HEK293T (cell line): ENCODE data around the gene LRRC59.

Experiments
- CTCF ChIA-PET: fragments of 350-600 bp; formaldehyde crosslinking; extraction: SDS; loops from one replicate; lab custom pipeline; 2021; ENCODE audit warnings: antibody characterized with exemption, inconsistent platforms; lab: Yijun Ruan, JAX
- POLR2A ChIA-PET: fragments of 350-600 bp; formaldehyde crosslinking; extraction: SDS; loops from one replicate; lab custom pipeline; 2020; ENCODE audit warnings: antibody characterized with exemption, inconsistent platforms; lab: Yijun Ruan, JAX
- DNase-seq: peaks from one replicate; pipeline ENCODE4 v3.0.0; 2012; ENCODE audit warnings: mixed read lengths; ENCODE audit errors: extremely low spot score
- ARNT ChIP-seq: fragments of 450-650 bp; IDR thresholded peaks from 2 replicates; pipeline ENCODE4 v1.6.1; 2017; ENCODE audit warnings: mild to moderate bottlenecking
- BHLHE40 ChIP-seq: fragments of 450-650 bp; IDR thresholded peaks from 2 replicates; pipeline ENCODE4 v1.6.1; 2016; ENCODE audit warnings: mild to moderate bottlenecking, moderate library complexity, borderline replicate concordance
- CTBP1 ChIP-seq: fragments of 450-650 bp; IDR thresholded peaks from 2 replicates; pipeline ENCODE4 v1.6.1; 2016; ENCODE audit warnings: borderline replicate concordance
- ELF4 ChIP-seq: fragments of 450-650 bp; IDR thresholded peaks from 2 replicates; pipeline ENCODE4 v1.6.1; 2017; ENCODE audit warnings: antibody characterized with exemption
- FOXA1 ChIP-seq: fragments of 450-650 bp; IDR thresholded peaks from 2 replicates; pipeline ENCODE4 v1.6.1; 2016; ENCODE audit warnings: mild to moderate bottlenecking
- FOXK2 ChIP-seq: fragments of 450-650 bp; IDR thresholded peaks from 2 replicates; pipeline ENCODE4 v1.6.1; 2016; ENCODE audit warnings: mild to moderate bottlenecking
- FOXM1 ChIP-seq: fragments of 450-650 bp; IDR thresholded peaks from 2 replicates; pipeline ENCODE4 v1.6.1; 2017; ENCODE audit warnings: mild to moderate bottlenecking, borderline replicate concordance
- HDGF ChIP-seq: fragments of 450-650 bp; IDR thresholded peaks from 2 replicates; pipeline ENCODE4 v1.6.1; 2017; ENCODE audit warnings: antibody characterized with exemption, borderline replicate concordance
- L3MBTL2 ChIP-seq: fragments of 450-650 bp; conservative IDR thresholded peaks from 2 replicates; pipeline ENCODE4 v1.6.1; 2016; ENCODE audit warnings: mild to moderate bottlenecking
- LEF1 ChIP-seq: fragments of 450-650 bp; IDR thresholded peaks from 2 replicates; pipeline ENCODE4 v1.6.1; 2017; ENCODE audit warnings: mild to moderate bottlenecking, borderline replicate concordance
- NFRKB ChIP-seq: fragments of 450-650 bp; IDR thresholded peaks from 2 replicates; pipeline ENCODE4 v1.6.1; 2016; ENCODE audit warnings: mild to moderate bottlenecking, moderate library complexity
- SP1 ChIP-seq: fragments of 450-650 bp; IDR thresholded peaks from 2 replicates; pipeline ENCODE4 v1.6.1; 2017
- SUZ12 ChIP-seq: fragments of 450-650 bp; IDR thresholded peaks from 2 replicates; pipeline ENCODE4 v1.6.1; 2016; ENCODE audit warnings: mild to moderate bottlenecking
- TARDBP ChIP-seq: fragments of 450-650 bp; IDR thresholded peaks from 2 replicates; pipeline ENCODE4 v1.6.1; 2016
- ZNF384 ChIP-seq: fragments of 450-650 bp; IDR thresholded peaks from 2 replicates; pipeline ENCODE4 v1.6.1; 2016
- TF ChIP-seq, protein P1 (sequence below): fragments of 450-650 bp; IDR thresholded peaks from 2 replicates; pipeline ENCODE4 v1.6.1; 2016

LRRC59 gene

DNA sequence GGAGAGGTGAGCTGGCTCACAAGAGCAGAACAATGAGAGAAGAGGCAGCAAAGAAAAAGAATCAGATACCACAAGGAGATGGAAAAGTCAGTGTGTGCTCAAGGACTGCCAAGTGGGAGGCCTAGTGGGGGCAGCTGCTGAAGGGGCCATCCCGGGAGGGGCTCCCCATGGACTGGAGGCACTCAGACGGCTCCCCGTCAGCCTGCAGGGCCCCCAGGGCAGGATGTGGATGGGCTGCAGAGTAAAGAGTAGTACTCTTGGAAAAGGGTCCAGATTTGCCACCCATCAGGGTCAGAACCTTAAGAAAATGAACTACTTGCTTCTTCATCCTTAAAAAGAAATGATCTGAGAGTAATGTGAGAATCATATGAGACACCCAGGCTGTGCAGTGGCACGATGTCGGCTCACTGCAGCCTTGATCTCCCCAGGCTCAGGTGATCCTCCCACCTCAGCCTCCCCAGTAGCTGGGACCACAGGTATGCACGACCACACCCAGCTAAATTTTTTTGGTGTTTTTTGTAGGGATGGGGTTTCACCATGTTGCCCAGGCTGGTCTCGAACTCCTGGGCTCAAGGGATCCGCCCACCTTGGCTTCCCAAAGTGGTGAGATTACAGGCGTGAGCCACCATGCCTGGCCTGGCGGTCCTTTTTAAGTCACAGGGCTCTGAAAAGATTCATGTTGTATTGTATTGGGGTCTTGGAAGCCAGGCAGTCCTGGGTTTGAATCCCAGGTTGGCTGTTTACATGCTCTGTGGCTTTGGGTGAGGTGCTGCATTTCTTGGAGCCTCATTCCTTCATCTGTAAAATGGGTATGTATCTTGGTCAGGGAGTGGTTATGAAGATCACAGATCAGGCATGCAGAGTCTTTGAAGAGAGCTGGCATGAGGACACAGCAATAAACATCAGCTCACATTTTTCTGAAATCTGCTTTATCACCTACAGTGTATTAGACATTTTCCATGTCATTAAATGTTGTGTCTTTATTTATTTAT lies 43.8 kb upstream of the LRRC59 start:
- CTCF ChIA-PET: no interaction called here
- no peak for DNase-seq
- TF ChIP-seq BHLHE40 (no peak), SUZ12 (no peak)
- POLR2A ChIA-PET: no interaction called here

DNA sequence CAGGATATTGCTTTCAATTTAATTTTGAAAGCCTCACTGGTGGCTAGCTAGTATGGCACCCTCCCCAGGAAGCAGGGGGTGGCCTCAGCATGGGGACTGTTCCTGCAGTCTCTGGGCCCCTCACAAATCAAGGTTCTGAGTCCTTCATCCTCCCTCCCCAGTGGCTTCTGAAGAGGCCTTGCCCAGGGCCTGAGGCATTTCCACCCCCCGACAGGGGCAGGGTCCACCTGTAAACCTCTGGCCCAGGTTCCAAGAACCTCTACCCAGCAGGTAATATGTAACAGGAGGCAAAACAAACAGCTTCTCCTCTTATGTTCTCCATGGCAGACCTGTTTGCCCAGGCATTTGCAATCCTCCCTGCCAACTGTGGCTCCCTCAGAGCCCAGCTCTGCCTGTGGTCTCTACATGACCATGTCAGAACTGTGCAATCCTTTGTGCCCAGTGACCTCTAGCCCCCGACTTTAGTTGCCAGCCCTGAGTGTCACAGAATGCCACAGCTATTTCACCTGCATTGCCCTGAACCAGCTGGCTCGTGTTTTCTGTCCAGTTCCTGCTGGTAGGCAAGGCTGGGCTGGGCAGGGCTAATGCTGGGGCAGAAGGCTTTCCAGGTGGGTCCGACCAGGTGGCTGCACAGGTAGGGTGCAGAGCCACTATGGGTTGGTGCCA lies 43.0 kb upstream of the LRRC59 start:
- ChIA-PET POLR2A (no interaction called here), CTCF (no interaction called here)
- no peak for DNase-seq
- TF ChIP-seq L3MBTL2 (no peak), TARDBP (no peak), FOXK2 (no peak), ZNF384 (no peak), LEF1 (no peak), ARNT (no peak), HDGF (no peak), SP1 (no peak), CTBP1 (no peak), NFRKB (no peak), FOXM1 (no peak), SUZ12 (no peak)
- TF ChIP-seq, protein P1, sequence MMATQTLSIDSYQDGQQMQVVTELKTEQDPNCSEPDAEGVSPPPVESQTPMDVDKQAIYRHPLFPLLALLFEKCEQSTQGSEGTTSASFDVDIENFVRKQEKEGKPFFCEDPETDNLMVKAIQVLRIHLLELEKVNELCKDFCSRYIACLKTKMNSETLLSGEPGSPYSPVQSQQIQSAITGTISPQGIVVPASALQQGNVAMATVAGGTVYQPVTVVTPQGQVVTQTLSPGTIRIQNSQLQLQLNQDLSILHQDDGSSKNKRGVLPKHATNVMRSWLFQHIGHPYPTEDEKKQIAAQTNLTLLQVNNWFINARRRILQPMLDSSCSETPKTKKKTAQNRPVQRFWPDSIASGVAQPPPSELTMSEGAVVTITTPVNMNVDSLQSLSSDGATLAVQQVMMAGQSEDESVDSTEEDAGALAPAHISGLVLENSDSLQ: no peak

DNA sequence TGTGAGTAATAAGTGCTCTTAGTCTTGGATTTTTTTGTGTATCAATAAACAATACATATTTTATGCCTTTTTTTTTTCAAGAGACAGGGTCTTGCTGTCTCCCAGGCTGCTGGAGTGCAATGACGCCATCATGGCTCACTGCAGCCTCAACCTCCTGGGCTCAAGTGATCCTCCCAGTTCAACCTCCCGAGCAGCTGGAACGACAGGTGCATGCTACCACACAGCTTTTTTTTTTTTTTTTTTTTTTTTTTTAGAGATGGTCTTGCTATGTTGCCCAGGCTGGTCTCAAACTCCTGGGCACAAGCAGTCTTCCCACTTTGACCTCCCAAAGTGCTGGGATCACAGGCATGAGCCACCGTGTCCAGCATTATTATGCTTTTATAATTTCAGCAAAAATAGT lies 41.7 kb upstream of the LRRC59 start:
- no peak for DNase-seq
- TF ChIP-seq, protein P1: no peak
- TF ChIP-seq L3MBTL2 (no peak), SUZ12 (no peak), ZNF384 (no peak), HDGF (no peak), SP1 (no peak), LEF1 (no peak), FOXK2 (no peak), TARDBP (no peak), NFRKB (no peak), BHLHE40 (no peak), ARNT (no peak), ELF4 (no peak), CTBP1 (no peak), FOXA1 (no peak), FOXM1 (no peak)
- POLR2A ChIA-PET: no interaction called here
- CTCF ChIA-PET: no interaction called here

DNA sequence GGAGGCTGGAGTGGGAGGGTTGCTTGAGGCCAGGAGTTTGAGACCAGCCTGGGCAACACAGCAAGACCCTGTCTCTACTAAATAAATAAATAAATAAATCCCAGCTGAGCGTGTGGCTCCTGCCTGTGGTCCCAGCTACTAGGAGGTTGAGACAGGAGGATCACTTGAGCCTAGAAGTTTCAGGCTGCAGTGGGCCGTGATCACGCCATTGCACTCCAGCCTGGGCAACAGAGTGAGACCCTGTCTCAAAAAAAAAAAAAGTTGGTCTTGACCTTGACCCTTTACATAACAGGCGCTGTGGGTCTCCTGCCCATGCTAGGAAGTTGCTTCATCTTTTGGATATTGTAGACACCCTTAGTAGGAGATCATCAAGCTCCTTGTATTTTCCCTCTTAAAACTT lies 40.1 kb upstream of the LRRC59 start:
- ChIA-PET CTCF (no interaction called here), POLR2A (interaction anchor here (0.6 kb wide), 1 partner anchor 11 kb away, joined by 3 read pairs; the partner anchor contains the start of gene ACSF2)
- no peak for DNase-seq
- TF ChIP-seq CTBP1 (no peak), ARNT (no peak), L3MBTL2 (no peak), TARDBP (no peak)
- TF ChIP-seq, protein P1: no peak

DNA sequence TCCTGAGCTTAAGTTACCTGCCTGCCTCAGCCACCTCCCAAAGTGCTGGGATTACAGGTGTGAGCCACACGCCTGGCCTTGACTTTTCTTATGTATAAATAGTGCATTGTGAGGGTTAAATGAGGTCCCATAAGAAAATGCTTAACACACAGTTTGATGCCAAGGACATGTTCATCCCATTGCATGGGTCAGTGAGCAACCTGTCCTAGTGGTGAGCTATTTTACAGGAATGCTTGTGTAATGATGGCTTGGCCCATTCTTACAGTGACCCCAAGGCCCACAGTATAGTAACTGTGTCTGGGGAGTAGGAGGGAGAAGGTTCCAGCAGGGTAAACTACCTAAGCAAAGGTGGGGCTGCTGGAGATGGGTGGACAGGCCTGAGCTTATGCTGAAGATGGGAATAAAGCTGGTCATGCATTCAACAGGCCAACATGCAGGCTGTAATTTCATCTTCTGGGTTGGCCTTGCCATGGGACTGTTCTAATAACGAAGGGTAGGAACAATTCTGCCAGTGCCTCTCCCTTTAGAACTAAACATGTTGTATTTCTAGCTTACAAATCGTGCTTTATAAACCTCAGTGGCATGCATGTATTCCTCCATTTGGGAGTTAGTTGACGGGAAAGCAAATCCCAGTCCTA lies 34.9 kb upstream of the LRRC59 start:
- TF ChIP-seq FOXA1 (no peak), ARNT (no peak), FOXK2 (no peak), LEF1 (no peak), ZNF384 (no peak), NFRKB (no peak), FOXM1 (no peak), L3MBTL2 (no peak)
- DNase-seq: no peak
- CTCF ChIA-PET: interaction anchor here (0.6 kb wide), 1 partner anchor 49 kb away, joined by 6 read pairs; no protein-coding TSS in a partner anchor
- POLR2A ChIA-PET: interaction anchor here (2.6 kb wide), 1 partner anchor 35 kb away, joined by 17 read pairs; the partner anchor contains the start of gene LRRC59
